H7 (cell line): ENCODE measurements around the gene SMAD4. TPM values are rescaled to one million over a fixed set of nuclear protein-coding genes. Genes with fewer than 3 reads are reported as not detected.

ENCODE experiments used
- DNase-seq: peaks from one replicate; pipeline ENCODE4 v3.0.0; 2012
- H3K27me3 ChIP-seq: 2 replicates; pipeline ENCODE4 v1.6.0; 2011; ENCODE audit warnings: mild to moderate bottlenecking, low read length; ENCODE audit not compliant: control insufficient read depth, insufficient read depth
- H3K36me3 ChIP-seq: replicated peaks from 2 replicates; pipeline ENCODE4 v1.5.1; 2011; ENCODE audit warnings: low read length; ENCODE audit not compliant: control insufficient read depth, insufficient read depth
- H3K4me3 ChIP-seq: 2 replicates; pipeline ENCODE4 v1.5.1; 2011; ENCODE audit warnings: low read depth, mild to moderate bottlenecking, control low read depth, low read length, moderate library complexity; ENCODE audit not compliant: insufficient read depth
- total RNA-seq: library from RNA; depleted of rRNA; stranded (reverse); fragments of >200 nt; shearing (Covaris generic); gene quantifications from 2 replicates; pipeline ENCODE4 v1.2.3, GENCODE V29; 2014

Gene SMAD4
- total RNA-seq, 1 experiment from 2014 or later = 154 TPM

DNA sequence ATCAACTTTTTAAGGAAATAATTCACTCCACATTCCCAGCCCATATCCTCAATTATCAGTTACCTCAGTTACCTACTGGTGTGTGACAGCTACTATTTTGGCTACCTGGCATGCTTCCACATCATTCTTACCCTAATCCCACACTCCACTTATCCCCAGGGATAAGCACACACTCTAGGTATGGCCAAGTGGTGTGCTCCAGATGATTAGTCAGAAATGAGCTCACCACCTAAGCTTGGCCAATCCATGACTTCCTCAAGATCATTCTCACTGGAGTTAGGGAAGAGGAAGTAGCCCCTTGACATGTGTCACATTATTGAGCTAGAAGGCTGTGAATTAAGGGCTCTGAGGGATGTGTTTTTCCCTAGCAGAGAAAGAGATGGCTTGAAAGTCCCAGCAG is 20.9 kb upstream of the SMAD4 start:
- Histone ChIP-seq H3K36me3 (no peaks in the 10 kb centered on the region), H3K27me3 (no peaks in the 10 kb centered on the region), H3K4me3 (no peak overlapping the region)
- no peak for DNase-seq

DNA sequence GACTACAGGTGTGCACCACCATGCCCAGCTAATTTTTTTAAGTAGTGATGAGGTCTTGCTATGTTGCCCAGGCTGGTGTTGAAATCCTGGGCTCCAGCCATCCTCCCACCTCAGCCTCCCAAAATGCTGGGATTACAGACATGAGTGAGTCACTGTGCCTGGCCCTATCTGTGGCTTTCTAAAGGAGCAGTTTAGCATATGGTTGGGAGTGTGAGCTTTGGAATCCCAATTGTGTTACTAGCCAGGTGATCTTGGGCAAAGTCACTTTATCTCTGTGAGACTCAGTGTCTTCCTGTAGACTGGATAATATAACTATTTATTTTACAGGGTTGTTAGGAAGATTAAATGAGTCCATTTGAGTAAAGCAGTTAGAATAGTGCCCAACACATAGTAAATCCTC is 19.8 kb upstream of the SMAD4 start:
- H3K4me3 ChIP-seq = no peak overlapping the region
- DNase-seq = no peak

GRCh38 chr18:51011709-51012108 is 18.3 kb upstream of the SMAD4 start:
- H3K36me3 ChIP-seq = no peaks in the 10 kb centered on the region
- no peak overlapping the region for H3K4me3 ChIP-seq

More for the DNA sequence above, 19.8 kb upstream of the SMAD4 start:
- no peaks in the 10 kb centered on the region for H3K36me3 ChIP-seq
- H3K27me3 ChIP-seq = no peaks in the 10 kb centered on the region

DNA sequence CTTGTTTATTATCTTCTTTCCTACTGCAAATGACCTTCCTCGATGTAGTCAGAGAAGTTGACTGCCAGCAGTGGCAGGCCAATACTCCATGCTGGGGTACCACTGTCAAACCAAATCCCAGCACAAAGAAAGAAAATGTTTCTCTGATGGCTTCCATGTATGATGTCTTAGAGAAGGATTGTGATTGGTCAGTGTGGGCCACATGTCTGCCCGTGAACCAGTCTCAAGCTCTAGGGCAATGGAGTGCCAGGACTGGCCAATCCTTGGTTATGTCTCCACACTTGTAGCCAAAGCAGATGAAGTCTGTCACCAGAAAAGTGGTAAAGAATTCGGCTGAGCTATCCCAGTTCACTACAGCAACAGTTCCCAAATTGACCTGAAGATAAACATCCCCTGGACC is 17.6 kb upstream of the SMAD4 start:
- Histone ChIP-seq H3K27me3 (no peaks in the 10 kb centered on the region), H3K4me3 (no peak overlapping the region), H3K36me3 (no peaks in the 10 kb centered on the region)
- DNase-seq = no peak

More at GRCh38 chr18:51011709-51012108, 18.3 kb upstream of the SMAD4 start:
- DNase-seq = no peak
- H3K27me3 ChIP-seq = no peaks in the 10 kb centered on the region

DNA sequence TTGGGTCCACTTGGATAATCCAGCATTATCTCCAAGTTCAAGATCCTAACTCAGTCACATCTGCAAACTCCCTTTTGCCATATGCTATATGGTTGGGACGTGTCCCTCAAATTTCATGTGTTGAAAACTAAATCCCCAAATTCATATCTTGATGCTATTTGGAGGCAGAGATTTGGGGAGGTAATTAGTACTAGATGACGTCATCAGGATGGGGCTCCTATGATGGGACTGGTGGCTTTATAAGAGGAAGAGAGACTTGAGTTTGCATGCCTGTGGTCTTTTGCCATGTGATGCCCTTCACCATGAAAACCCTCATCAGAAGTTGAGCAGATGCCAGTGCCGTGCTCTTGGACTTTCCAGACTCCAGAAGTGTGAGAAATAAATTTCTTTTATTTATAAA is 16.8 kb upstream of the SMAD4 start:
- no peaks in the 10 kb centered on the region for H3K36me3 ChIP-seq
- no peak overlapping the region for H3K4me3 ChIP-seq
- DNase-seq = no peak
- no peaks in the 10 kb centered on the region for H3K27me3 ChIP-seq

DNA sequence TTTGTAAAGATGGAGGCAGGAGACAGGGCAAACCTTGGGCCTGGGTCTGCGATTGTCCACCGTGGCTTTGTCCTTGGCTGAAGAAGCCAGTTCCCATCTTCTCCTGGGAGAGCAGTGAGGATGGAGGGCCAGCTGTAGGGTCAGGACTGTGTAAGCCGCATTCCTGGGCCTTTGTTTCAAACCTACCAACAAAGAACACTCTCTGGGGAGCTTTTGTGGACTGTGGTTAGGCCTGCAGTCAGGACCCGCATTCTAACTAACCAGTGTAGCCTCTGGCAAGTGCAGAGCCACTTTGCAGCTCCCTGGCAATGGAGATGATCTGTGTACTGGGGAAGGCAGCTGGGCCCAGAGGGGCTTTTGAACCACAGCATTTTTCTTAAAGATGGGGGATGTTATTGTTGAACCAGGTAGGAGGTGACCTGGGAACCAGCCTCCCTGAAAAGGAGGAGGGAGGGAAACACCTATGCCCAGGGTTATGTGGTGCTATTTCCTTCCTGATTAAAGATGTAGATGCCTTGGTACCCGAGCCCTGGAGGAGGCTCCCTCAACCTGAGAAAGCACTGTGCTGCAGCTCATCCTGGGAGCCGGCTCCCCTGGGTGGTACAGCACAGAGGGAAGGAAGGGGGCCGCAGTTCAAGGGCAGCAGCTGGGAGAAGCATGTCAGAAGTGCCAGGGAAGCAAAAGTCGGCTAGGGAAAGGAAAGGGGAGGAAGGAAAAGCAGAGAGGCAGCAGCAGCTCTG is 12.7 kb upstream of the SMAD4 start:
- Histone ChIP-seq H3K36me3 (no peaks in the 10 kb centered on the region), H3K27me3 (no peaks in the 10 kb centered on the region), H3K4me3 (no peak overlapping the region)
- peak; percentile 57 for DNase-seq

DNA sequence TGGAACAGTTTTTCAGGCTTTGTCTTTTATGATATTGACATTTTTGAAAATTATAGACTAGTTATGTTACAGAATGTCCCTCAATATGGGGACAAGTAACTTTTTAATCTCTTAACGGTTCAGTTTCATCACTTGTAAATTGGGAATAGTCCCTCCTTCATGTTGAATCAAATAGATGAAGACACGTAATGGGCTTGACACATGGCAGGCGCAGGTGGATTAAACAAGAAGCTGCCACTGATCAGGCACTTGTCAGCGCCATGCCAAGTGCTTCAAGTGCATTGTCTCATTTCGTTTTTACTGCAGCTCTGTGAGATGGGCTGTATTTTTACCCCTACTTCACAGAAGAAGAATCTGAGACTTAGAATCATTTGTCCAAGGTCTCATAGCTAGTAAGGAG is 9.5 kb upstream of the SMAD4 start:
- Histone ChIP-seq H3K36me3 (no peaks in the 10 kb centered on the region; the same call in 1 of the 2 replicates), H3K27me3 (no peaks in the 10 kb centered on the region), H3K4me3 (no peak overlapping the region)
- no peak for DNase-seq

DNA sequence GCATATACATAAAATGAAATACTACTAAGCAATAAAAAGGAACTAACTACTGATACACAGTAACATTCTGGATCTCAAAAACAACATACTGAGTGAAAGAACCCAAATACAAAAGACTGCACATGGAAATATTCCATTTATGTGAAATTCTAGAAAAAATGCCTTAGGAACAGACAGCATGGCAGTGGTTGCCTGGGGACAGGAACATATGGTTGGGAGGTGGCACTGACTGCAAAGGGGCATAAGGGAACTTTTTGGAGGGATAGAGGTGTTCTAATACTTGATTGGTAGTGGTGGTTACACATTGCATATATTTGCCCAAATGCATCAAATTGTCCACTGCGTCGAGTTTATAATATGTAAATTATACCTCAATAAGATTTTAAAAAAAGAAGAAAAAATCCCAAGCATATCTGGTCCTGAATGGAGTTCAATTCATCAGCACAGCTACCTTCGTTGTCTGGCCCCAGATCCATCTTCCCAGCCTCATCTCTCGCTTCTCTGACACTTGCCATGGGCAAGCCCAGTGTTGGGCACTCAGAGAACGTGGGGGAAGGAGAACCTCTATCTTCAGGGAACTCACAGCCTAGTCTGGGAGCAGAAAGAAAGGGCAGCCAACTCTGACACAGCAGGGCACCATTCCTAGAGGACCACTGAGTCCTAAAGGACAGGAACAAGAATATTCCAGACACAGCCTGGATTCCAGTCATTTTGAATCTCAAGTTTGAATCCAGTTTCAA is 8.6 kb upstream of the SMAD4 start:
- no peak for DNase-seq
- Histone ChIP-seq H3K36me3 (no peaks in the 10 kb centered on the region; the same call in 1 of the 2 replicates), H3K27me3 (no peaks in the 10 kb centered on the region), H3K4me3 (no peak overlapping the region)

GRCh38 chr18:51025512-51025911 is 4.5 kb upstream of the SMAD4 start:
- Histone ChIP-seq H3K36me3 (no peaks in the 10 kb centered on the region; the same call in 1 of the 2 replicates), H3K4me3 (no peak overlapping the region), H3K27me3 (no peaks in the 10 kb centered on the region)
- no peak for DNase-seq

- DNase-seq = peak; percentile 30
- Histone ChIP-seq H3K4me3 (no peak overlapping the region), H3K27me3 (no peaks in the 10 kb centered on the region), H3K36me3 (no peaks in the 10 kb centered on the region; the same call in 1 of the 2 replicates)
Measured at GRCh38 chr18:51028201-51028805, 1.7 kb upstream of the SMAD4 start.

- peak overlapping the region; percentile 80 for H3K4me3 ChIP-seq
- no peak for DNase-seq
- no peaks in the 10 kb centered on the region for H3K27me3 ChIP-seq
- H3K36me3 ChIP-seq = no peaks in the 10 kb centered on the region; the same call in 1 of the 2 replicates
Measured at GRCh38 chr18:51029378-51029693, 677 bp upstream of the SMAD4 start.

DNA sequence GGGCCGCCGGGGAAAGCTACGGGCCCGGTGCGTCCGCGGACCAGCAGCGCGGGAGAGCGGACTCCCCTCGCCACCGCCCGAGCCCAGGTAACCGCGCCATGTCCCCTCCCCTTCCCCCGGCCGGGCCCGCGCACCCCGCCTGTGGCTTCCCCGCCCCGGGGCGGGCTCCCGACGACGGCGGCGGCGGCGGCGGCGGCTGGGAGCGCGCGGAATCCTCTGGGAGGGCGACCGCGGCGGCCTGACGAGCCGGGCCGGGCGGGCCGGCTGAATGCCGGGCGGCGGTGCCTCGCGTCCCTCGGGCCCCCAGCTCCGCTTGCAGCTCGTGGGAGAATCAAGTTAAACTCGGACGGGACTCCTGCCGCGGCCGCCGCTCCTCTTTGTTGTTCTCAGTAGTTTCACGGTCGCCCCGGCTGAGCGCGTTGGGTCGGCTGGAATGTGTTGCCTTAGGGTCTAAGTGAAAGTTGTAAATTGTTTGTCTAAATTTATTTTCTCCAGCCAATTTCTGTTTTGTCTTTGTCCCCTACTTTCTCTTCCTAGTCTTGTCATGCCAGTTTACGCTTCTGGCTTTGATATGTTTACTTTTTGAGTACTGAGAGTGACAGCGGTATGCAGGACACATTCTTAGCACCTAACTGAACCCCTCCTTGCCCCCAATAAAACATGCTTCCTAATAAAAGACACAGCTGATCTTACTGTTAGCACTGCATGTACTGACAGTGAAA is 685 bp downstream of the SMAD4 start:
- Histone ChIP-seq H3K4me3 (peak overlapping the region; percentile 80), H3K36me3 (no peaks in the 10 kb centered on the region; the same call in 1 of the 2 replicates), H3K27me3 (no peaks in the 10 kb centered on the region)
- DNase-seq = peak; percentile 90

DNA sequence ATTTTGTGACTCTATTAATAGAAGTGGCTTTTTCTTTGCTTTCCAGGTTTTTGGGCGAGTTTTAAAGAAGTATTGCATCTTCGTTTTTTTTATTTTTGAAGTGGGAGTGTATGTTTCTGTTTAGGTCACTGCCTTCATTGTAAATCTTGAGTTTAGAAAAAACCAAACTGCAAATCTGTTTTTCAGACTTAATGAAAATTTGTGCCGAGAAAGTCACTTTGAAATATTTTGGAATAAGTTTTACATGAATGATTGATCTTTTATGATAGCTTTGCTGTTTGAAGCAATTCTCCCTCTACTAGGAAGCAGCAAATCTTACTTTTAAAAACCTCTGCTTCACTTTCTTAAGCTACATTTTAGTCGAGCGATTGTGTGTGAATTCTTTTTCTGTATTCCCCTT is 2.2 kb downstream of the SMAD4 start:
- DNase-seq = no peak
- Histone ChIP-seq H3K27me3 (no peaks in the 10 kb centered on the region), H3K4me3 (no peak overlapping the region), H3K36me3 (no peaks in the 10 kb centered on the region; the same call in 1 of the 2 replicates)

GRCh38 chr18:51037230-51037629 is 7.2 kb downstream of the SMAD4 start:
- Histone ChIP-seq H3K4me3 (no peak overlapping the region), H3K27me3 (no peaks in the 10 kb centered on the region), H3K36me3 (no peaks in the 10 kb centered on the region; the same call in 1 of the 2 replicates)
- DNase-seq = no peak
